ENCODE data around the gene KCNN3.

GRCh38 chr1:154745286-154745731 lies 124.8 kb downstream of the KCNN3 start:
- no peak for TF ChIP-seq CTCF (IDR thresholded peaks at IDR 0.05; ENCODE audit: poor library complexity, severe bottlenecking)
- TF ChIP-seq EP300 (conservative IDR thresholded peaks at IDR 0.05; ENCODE audit: poor library complexity, severe bottlenecking): no peak
